ENCODE data around the gene ANO3.

- TF ChIP-seq, protein P1, sequence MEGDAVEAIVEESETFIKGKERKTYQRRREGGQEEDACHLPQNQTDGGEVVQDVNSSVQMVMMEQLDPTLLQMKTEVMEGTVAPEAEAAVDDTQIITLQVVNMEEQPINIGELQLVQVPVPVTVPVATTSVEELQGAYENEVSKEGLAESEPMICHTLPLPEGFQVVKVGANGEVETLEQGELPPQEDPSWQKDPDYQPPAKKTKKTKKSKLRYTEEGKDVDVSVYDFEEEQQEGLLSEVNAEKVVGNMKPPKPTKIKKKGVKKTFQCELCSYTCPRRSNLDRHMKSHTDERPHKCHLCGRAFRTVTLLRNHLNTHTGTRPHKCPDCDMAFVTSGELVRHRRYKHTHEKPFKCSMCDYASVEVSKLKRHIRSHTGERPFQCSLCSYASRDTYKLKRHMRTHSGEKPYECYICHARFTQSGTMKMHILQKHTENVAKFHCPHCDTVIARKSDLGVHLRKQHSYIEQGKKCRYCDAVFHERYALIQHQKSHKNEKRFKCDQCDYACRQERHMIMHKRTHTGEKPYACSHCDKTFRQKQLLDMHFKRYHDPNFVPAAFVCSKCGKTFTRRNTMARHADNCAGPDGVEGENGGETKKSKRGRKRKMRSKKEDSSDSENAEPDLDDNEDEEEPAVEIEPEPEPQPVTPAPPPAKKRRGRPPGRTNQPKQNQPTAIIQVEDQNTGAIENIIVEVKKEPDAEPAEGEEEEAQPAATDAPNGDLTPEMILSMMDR (IDR thresholded peaks at IDR 0.05; ENCODE audit: low read depth, low read length) = no peak
- TF ChIP-seq EZH2phosphoT487 (IDR thresholded peaks at IDR 0.05; ENCODE audit: low read depth) = no peak
Observed at GRCh38 chr11:26575946-26576345, 244.0 kb downstream of the ANO3 start.
